PC-3 (cell line): Measurements from ENCODE around the gene ADSS1. TPM values are rescaled to one million over a fixed set of nuclear protein-coding genes. Genes with fewer than 3 reads are reported as not detected.

Experiments
- ATAC-seq: fragments of 200-7000 bp; cut with Tn5 transposase; 2 replicates; pipeline ENCODE4 v1.9.1; 2020; ENCODE audit warnings: mild to moderate bottlenecking, moderate library complexity
- BruUV-seq: library from RNA; stranded (reverse); fragments of 400-500 nt; replicated peaks from 2 replicates; lab custom pipeline; 2021; lab: Mats Ljungman, UMichigan
- CTCF ChIA-PET: fragments of 300-600 bp; sonication (Branson Sonifier 250); formaldehyde crosslinking; loops from one replicate; lab custom pipeline; 2022; ENCODE audit warnings: antibody characterized with exemption; lab: Charles Lee
- POLR2A ChIA-PET: fragments of 300-600 bp; sonication (Branson Sonifier 250); formaldehyde crosslinking; loops from one replicate; lab custom pipeline; 2022; ENCODE audit warnings: antibody characterized with exemption; ENCODE audit not compliant: unreplicated experiment; lab: Charles Lee
- DNase-seq: peaks from one replicate; pipeline ENCODE4 v3.0.0-alpha.2; 2015
- H2AFZ ChIP-seq: fragments of 300-600 bp; sonication (generic); 2 replicates; pipeline ENCODE4 v1.6.0; 2016; ENCODE audit warnings: antibody characterized with exemption, low read length
- H3F3A ChIP-seq: fragments of 300-600 bp; sonication (generic); one replicate; pipeline ENCODE4 v1.6.0; 2017; ENCODE audit warnings: antibody characterized with exemption, low read length, control low read depth, mild to moderate bottlenecking; ENCODE audit not compliant: unreplicated experiment
- H3K27ac ChIP-seq: fragments of 300-600 bp; sonication (generic); 2 replicates; pipeline ENCODE4 v1.5.1; 2016; ENCODE audit warnings: mild to moderate bottlenecking, low read length
- H3K27me3 ChIP-seq: fragments of 300-600 bp; sonication (generic); 2 replicates; pipeline ENCODE4 v1.6.1; 2016; ENCODE audit warnings: low read length, mixed read lengths
- H3K36me3 ChIP-seq: fragments of 300-600 bp; sonication (generic); 2 replicates; pipeline ENCODE4 v1.6.1; 2016; ENCODE audit warnings: low read depth, mixed run types, low read length, mixed read lengths
- H3K4me1 ChIP-seq: fragments of 300-600 bp; sonication (generic); 2 replicates; pipeline ENCODE4 v1.5.1; 2016; ENCODE audit warnings: low read length; ENCODE audit not compliant: insufficient read depth
- H3K4me2 ChIP-seq: fragments of 300-600 bp; sonication (generic); 2 replicates; pipeline ENCODE4 v1.6.0; 2016; ENCODE audit warnings: low read length
- H3K4me3 ChIP-seq: fragments of 300-600 bp; sonication (generic); 2 replicates; pipeline ENCODE4 v1.5.1; 2016; ENCODE audit warnings: mild to moderate bottlenecking, low read length, mixed read lengths
- H3K79me2 ChIP-seq: fragments of 300-600 bp; sonication (generic); 2 replicates; pipeline ENCODE4 v1.6.1; 2017; ENCODE audit warnings: low read length, mixed read lengths
- H3K9ac ChIP-seq: fragments of 300-600 bp; sonication (generic); 2 replicates; pipeline ENCODE4 v1.6.0; 2016; ENCODE audit warnings: mild to moderate bottlenecking, low read length
- H3K9me2 ChIP-seq: fragments of 300-600 bp; sonication (generic); replicated peaks from 2 replicates; pipeline ENCODE4 v1.6.1; 2016; ENCODE audit warnings: mixed run types, low read length, mixed read lengths
- H3K9me3 ChIP-seq: fragments of 300-600 bp; sonication (generic); 2 replicates; pipeline ENCODE4 v1.6.1; 2016; ENCODE audit warnings: low read length, mixed read lengths
- H4K20me1 ChIP-seq: fragments of 300-600 bp; sonication (generic); 2 replicates; pipeline ENCODE4 v1.6.1; 2016; ENCODE audit warnings: low read length, mixed read lengths
- EZH2 ChIP-seq: fragments of 300-600 bp; sonication (generic); IDR thresholded peaks from one replicate; pipeline ENCODE4 v1.6.1; 2017; ENCODE audit warnings: antibody characterized with exemption, mild to moderate bottlenecking, low read length; ENCODE audit not compliant: unreplicated experiment
- EZH2phosphoT487 ChIP-seq: fragments of 300-600 bp; sonication (generic); IDR thresholded peaks from 2 replicates; pipeline ENCODE4 v1.6.1; 2018; ENCODE audit warnings: mild to moderate bottlenecking, antibody characterized with exemption, low read length, borderline replicate concordance
- intact Hi-C: fragments of 100-400 bp; cut with micrococcal nuclease; formaldehyde crosslinking; loops from 2 replicates; pipeline ENCODE4 v1.9.0; 2023
- total RNA-seq: library from RNA; depleted of rRNA; stranded (reverse); fragments of >200 nt; gene quantifications from 2 replicates; pipeline ENCODE4 v1.2.3, GENCODE V29; 2014
- TF ChIP-seq, protein P1 (sequence below): fragments of 300-600 bp; sonication (generic); conservative IDR thresholded peaks from 2 replicates; pipeline ENCODE4 v1.5.1; 2017; ENCODE audit warnings: antibody characterized with exemption, low read depth, mild to moderate bottlenecking, low read length

ADSS1 gene
- total RNA-seq, 1 experiment from 2014 or later: 7.9 TPM

DNA sequence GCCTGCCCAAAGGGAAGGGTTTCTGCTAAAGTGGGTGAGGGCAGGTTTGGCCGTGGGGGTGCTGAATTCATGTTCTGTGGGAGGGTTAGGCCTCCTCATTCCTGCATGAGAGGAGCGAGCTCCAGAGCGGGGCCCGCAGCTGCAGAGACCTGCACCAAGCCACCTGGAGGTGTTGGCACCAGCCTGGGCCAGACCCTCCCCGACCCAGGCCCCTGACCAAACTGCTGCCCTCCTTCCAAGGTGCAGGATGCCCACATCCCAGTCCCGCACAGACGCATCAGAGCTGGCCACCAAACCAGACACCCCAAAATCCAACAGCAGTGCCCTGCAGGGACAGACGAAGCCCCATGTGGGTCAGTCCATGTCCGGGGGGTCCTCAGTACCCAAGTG, 10.6 kb downstream of the ADSS1 start:
- Histone ChIP-seq H3K79me2 (no peaks in the 10 kb centered on the region), H3K9ac (no peak overlapping the region), H3K36me3 (no peaks in the 10 kb centered on the region), H2AFZ (no peak overlapping the region), H3K9me2 (no peaks in the 10 kb centered on the region), H3F3A (no peaks in the 10 kb centered on the region), H3K9me3 (no peaks in the 10 kb centered on the region), H3K4me3 (no peak overlapping the region), H3K4me2 (no peak overlapping the region), H4K20me1 (no peaks in the 10 kb centered on the region), H3K4me1 (peaks cover 12% of the 10 kb centered on the region), H3K27me3 (no peaks in the 10 kb centered on the region), H3K27ac (no peak overlapping the region)
- ATAC-seq (no peak), DNase-seq (no peak)
- intact Hi-C loops: no loop called here
- ChIA-PET CTCF (no interaction called here), POLR2A (no interaction called here)
- TF ChIP-seq EZH2 (no peak), EZH2phosphoT487 (no peak)
- TF ChIP-seq, protein P1, sequence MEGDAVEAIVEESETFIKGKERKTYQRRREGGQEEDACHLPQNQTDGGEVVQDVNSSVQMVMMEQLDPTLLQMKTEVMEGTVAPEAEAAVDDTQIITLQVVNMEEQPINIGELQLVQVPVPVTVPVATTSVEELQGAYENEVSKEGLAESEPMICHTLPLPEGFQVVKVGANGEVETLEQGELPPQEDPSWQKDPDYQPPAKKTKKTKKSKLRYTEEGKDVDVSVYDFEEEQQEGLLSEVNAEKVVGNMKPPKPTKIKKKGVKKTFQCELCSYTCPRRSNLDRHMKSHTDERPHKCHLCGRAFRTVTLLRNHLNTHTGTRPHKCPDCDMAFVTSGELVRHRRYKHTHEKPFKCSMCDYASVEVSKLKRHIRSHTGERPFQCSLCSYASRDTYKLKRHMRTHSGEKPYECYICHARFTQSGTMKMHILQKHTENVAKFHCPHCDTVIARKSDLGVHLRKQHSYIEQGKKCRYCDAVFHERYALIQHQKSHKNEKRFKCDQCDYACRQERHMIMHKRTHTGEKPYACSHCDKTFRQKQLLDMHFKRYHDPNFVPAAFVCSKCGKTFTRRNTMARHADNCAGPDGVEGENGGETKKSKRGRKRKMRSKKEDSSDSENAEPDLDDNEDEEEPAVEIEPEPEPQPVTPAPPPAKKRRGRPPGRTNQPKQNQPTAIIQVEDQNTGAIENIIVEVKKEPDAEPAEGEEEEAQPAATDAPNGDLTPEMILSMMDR: no peak
- no TSS peak for BruUV-seq

- no peak overlapping the region for H3K9ac ChIP-seq
- no TSS peak for BruUV-seq
- H3K79me2 ChIP-seq: no peaks in the 10 kb centered on the region
- ATAC-seq (no peak), DNase-seq (no peak)
- H3K27ac ChIP-seq: no peak overlapping the region
- intact Hi-C loops: no loop called here
- H3K9me2 ChIP-seq: no peaks in the 10 kb centered on the region
- H3K4me2 ChIP-seq: no peak overlapping the region
- H3K27me3 ChIP-seq: no peaks in the 10 kb centered on the region
- H3K9me3 ChIP-seq: no peaks in the 10 kb centered on the region
- no peaks in the 10 kb centered on the region for H3K36me3 ChIP-seq
- H3K4me3 ChIP-seq: no peak overlapping the region
- CTCF ChIA-PET: no interaction called here
- no peak for TF ChIP-seq EZH2phosphoT487
- TF ChIP-seq, protein P1: no peak
- TF ChIP-seq EZH2: no peak
- peaks cover 12% of the 10 kb centered on the region for H3K4me1 ChIP-seq
- H2AFZ ChIP-seq: no peak overlapping the region
- POLR2A ChIA-PET: no interaction called here
- no peaks in the 10 kb centered on the region for H3F3A ChIP-seq
- H4K20me1 ChIP-seq: no peaks in the 10 kb centered on the region
These were observed 11.2 kb downstream of the ADSS1 start for GRCh38 chr14:104734991-104735779.

DNA sequence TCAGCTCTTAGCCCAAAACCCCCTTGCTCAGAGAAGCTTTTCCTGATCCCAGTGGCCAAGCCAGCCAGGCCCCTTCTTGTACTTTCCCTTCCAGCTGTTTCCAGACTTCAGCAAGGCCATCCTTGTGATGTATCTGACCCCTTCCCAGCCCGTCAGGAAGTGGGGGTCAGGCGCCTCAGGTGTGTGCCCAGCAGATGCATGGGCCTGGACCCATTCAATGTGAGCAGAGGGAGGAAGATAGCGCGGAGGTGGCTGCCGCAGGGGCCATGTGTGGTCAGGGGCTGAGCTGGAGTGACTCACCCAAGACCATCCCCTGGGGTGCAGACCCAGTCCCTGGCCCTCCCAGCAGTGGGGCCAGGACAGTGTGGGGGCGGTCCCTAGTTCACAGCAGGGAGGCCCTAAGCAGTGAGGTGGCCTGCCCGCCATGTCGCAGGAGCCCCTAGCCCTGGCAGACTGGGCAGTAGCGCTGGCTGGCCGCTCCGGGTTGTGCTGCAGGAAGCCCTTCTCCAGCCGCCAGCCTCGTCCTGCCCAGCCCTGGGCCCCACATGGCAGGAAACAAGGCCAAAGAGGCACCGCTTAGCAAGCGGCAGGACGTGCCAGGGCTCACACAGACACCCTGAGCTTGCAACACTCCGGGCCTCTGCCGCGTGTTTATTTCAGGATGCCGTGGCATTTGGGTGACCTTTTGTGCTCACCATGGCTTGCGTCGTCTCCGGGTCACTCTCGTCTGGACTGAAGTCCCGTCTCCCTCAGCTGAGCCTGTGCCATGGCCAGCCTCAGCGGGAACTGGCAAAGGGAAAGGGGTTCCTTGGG, 12.0 kb downstream of the ADSS1 start:
- ChIA-PET POLR2A (no interaction called here), CTCF (no interaction called here)
- Histone ChIP-seq H3K4me3 (no peak overlapping the region), H3K79me2 (no peaks in the 10 kb centered on the region), H3K4me2 (no peak overlapping the region), H4K20me1 (no peaks in the 10 kb centered on the region), H3K9me2 (no peaks in the 10 kb centered on the region), H3K4me1 (peaks cover 12% of the 10 kb centered on the region), H3K27ac (no peak overlapping the region), H3K36me3 (no peaks in the 10 kb centered on the region), H2AFZ (no peak overlapping the region), H3K27me3 (no peaks in the 10 kb centered on the region), H3K9me3 (no peaks in the 10 kb centered on the region), H3F3A (no peaks in the 10 kb centered on the region), H3K9ac (no peak overlapping the region)
- ATAC-seq: no peak
- TF ChIP-seq, protein P1: no peak
- TF ChIP-seq EZH2: no peak
- TF ChIP-seq EZH2phosphoT487: no peak
- intact Hi-C loops: no loop called here
- no TSS peak for BruUV-seq
- DNase-seq: no peak
